C4-2B (cell line): ENCODE measurements around the gene PRIM1.
"Not testable (repeated sequence)": the region's sequence is repeated elsewhere in the genome, so short reads cannot be mapped to it uniquely, and the experiment has no call there.

Experiments
- ZFX ChIP-seq: fragments of 450-650 bp; IDR thresholded peaks from 2 replicates; pipeline ENCODE4 v1.6.1; 2017
- TF ChIP-seq, protein P1 (sequence below): fragments of 450-650 bp; conservative IDR thresholded peaks from 2 replicates; pipeline ENCODE4 v1.5.1; 2017; ENCODE audit warnings: mild to moderate bottlenecking

DNA sequence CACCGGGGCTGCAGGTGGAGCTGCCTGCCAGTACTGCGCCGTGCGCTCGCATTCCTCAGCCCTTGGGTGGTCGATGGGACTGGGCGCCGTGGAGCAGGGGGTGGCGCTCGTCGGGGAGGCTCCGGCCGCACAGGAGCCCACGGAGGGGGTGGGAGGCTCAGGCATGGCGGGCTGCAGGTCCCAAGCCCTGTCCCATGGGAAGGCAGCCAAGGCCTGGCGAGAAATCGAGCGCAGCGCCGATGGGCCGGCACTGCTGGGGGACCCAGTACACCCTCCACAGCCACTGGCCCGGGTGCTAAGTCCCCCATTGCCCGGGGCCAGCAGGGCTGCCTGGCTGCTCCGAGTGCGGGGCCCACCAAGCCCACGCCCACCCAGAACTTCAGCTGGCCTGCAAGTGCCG, 43.7 kb upstream of the PRIM1 start:
- TF ChIP-seq, protein P1, sequence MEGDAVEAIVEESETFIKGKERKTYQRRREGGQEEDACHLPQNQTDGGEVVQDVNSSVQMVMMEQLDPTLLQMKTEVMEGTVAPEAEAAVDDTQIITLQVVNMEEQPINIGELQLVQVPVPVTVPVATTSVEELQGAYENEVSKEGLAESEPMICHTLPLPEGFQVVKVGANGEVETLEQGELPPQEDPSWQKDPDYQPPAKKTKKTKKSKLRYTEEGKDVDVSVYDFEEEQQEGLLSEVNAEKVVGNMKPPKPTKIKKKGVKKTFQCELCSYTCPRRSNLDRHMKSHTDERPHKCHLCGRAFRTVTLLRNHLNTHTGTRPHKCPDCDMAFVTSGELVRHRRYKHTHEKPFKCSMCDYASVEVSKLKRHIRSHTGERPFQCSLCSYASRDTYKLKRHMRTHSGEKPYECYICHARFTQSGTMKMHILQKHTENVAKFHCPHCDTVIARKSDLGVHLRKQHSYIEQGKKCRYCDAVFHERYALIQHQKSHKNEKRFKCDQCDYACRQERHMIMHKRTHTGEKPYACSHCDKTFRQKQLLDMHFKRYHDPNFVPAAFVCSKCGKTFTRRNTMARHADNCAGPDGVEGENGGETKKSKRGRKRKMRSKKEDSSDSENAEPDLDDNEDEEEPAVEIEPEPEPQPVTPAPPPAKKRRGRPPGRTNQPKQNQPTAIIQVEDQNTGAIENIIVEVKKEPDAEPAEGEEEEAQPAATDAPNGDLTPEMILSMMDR, result not testable (repeated sequence)
- not testable (repeated sequence) for TF ChIP-seq ZFX
